Liver (tissue), 9 donors: ENCODE data around the gene PIP4K2A. TPM values are rescaled to one million over a fixed set of nuclear protein-coding genes. Genes with fewer than 3 reads are reported as not detected.

Experiments used
- DNase-seq: peaks from one replicate; pipeline ENCODE4 v3.0.0-alpha.2; 2017; ENCODE audit warnings: low spot score
- H3K27ac ChIP-seq, 2 donors: one replicate each; pipeline ENCODE4 v1.7.0; 2013; ENCODE audit warnings: inconsistent platforms in 2 of 2, low read length in 2 of 2, control low read depth in 1 of 2, low read depth in 1 of 2, mild to moderate bottlenecking in 1 of 2
- H3K27me3 ChIP-seq, 4 donors: one replicate each; pipeline versions ENCODE4 v1.6.1 to v1.7.0; 2013; ENCODE audit warnings: low read length in 3 of 4, inconsistent platforms in 1 of 4, mild to moderate bottlenecking in 1 of 4, moderate library complexity in 1 of 4; ENCODE audit not compliant: control insufficient read depth in 4 of 4, insufficient read depth in 4 of 4
- H3K36me3 ChIP-seq, 4 donors: one replicate each; pipeline versions ENCODE4 v1.6.1 to v1.7.0; 2013; ENCODE audit warnings: low read length in 3 of 4, mild to moderate bottlenecking in 3 of 4, low read depth in 1 of 4, moderate library complexity in 1 of 4; ENCODE audit not compliant: control insufficient read depth in 4 of 4, insufficient read depth in 3 of 4
- H3K4me1 ChIP-seq, 4 donors: one replicate each; pipeline versions ENCODE4 v1.6.1 to v1.7.0; 2013; ENCODE audit warnings: low read length in 3 of 4, mild to moderate bottlenecking in 3 of 4, moderate library complexity in 1 of 4; ENCODE audit not compliant: control insufficient read depth in 4 of 4, insufficient read depth in 4 of 4
- H3K4me3 ChIP-seq, 3 donors: one replicate each; pipeline versions ENCODE4 v1.6.1 to v1.7.0; 2013; ENCODE audit warnings: low read length in 3 of 3, control low read depth in 1 of 3, low read depth in 1 of 3, mild to moderate bottlenecking in 1 of 3
- H3K9ac ChIP-seq, 2 donors: one replicate each; pipeline ENCODE4 v1.7.0; 2013; ENCODE audit warnings: low read length in 2 of 2, mild to moderate bottlenecking in 2 of 2, moderate library complexity in 2 of 2, control low read depth in 1 of 2, low read depth in 1 of 2
- H3K9me3 ChIP-seq, 4 donors: one replicate each; pipeline versions ENCODE4 v1.6.1 to v1.7.0; 2013; ENCODE audit warnings: low read length in 3 of 4; ENCODE audit not compliant: control insufficient read depth in 4 of 4
- EGR1 ChIP-seq, 2 donors: IDR thresholded peaks; 2 replicates each; pipeline ENCODE4 v1.6.1; 2016 to 2018; ENCODE audit warnings: antibody characterized with exemption in 2 of 2, low read depth in 2 of 2
- FOXA1 ChIP-seq: IDR thresholded peaks from 2 replicates; pipeline ENCODE4 v1.6.1; 2016; ENCODE audit warnings: antibody characterized with exemption
- FOXA2 ChIP-seq: IDR thresholded peaks from 2 replicates; pipeline ENCODE4 v1.6.1; 2016; ENCODE audit warnings: antibody characterized with exemption
- GABPA ChIP-seq, 2 donors: IDR thresholded peaks in 1 of 2; conservative IDR thresholded peaks in 1 of 2; 2 replicates each; pipeline ENCODE4 v1.6.1; 2016; ENCODE audit warnings: antibody characterized with exemption in 2 of 2, mild to moderate bottlenecking in 1 of 2, moderate library complexity in 1 of 2
- HNF4A ChIP-seq, 2 donors: conservative IDR thresholded peaks; 2 replicates each; pipeline ENCODE4 v1.6.1; 2016; ENCODE audit warnings: antibody characterized with exemption in 2 of 2, mild to moderate bottlenecking in 2 of 2
- HNF4G ChIP-seq: IDR thresholded peaks from 2 replicates; pipeline ENCODE4 v1.6.1; 2016; ENCODE audit warnings: antibody characterized with exemption
- JUND ChIP-seq, 2 donors: IDR thresholded peaks; 2 replicates each; pipeline ENCODE4 v1.6.1; 2016; ENCODE audit warnings: antibody characterized with exemption in 2 of 2
- NR2F2 ChIP-seq: IDR thresholded peaks from 2 replicates; pipeline ENCODE4 v1.6.1; 2016; ENCODE audit warnings: antibody characterized with exemption
- RAD21 ChIP-seq, 2 donors: IDR thresholded peaks; 2 replicates each; pipeline ENCODE4 v1.6.1; 2016; ENCODE audit warnings: antibody characterized with exemption in 2 of 2, mild to moderate bottlenecking in 2 of 2
- RXRA ChIP-seq, 2 donors: IDR thresholded peaks; 2 replicates each; pipeline ENCODE4 v1.6.1; 2017 to 2018; ENCODE audit warnings: antibody characterized with exemption in 2 of 2, mild to moderate bottlenecking in 1 of 2
- SP1 ChIP-seq: IDR thresholded peaks from 2 replicates; pipeline ENCODE4 v1.6.1; 2018; ENCODE audit warnings: antibody characterized with exemption, mild to moderate bottlenecking
- TAF1 ChIP-seq: conservative IDR thresholded peaks from 2 replicates; pipeline ENCODE4 v1.6.1; 2016; ENCODE audit warnings: antibody characterized with exemption, mild to moderate bottlenecking
- YY1 ChIP-seq: IDR thresholded peaks from 2 replicates; pipeline ENCODE4 v1.6.1; 2016; ENCODE audit warnings: antibody characterized with exemption, mild to moderate bottlenecking
- WGBS: extraction: QIAGEN DNeasy Blood & Tissue Kit; methylation state at CpG from one replicate; pipeline ENCODE4 v1.1.7; 2013; 5-methylcytosine and 5-hydroxymethylcytosine counted together
- polyA plus RNA-seq, 2 donors: library from polyadenylated mRNA; stranded (reverse) in 1 of 2; unstranded in 1 of 2; fragments of 200-250 nt in 1 of 2; fragments of >200 nt in 1 of 2; fragmentation: Nextera tagmentation in 1 of 2; extraction: Ambion mirVana in 1 of 2; gene quantifications; one replicate each; pipeline versions ENCODE4 v1.2.1 to v1.2.3, GENCODE V29; 2013 to 2015
- total RNA-seq, 2 donors: library from RNA; depleted of rRNA; stranded (reverse); fragments of >200 nt; gene quantifications; one replicate each; pipeline ENCODE4 v1.2.3, GENCODE V29; 2014
- TF ChIP-seq, protein P1 (sequence below): IDR thresholded peaks from 2 replicates; pipeline ENCODE4 v1.6.1; 2016; ENCODE audit warnings: antibody characterized with exemption
- TF ChIP-seq, protein P2 (sequence below): fragments of 150-350 bp; IDR thresholded peaks from 2 replicates; pipeline ENCODE4 v1.5.1; 2017; ENCODE audit warnings: improper control_type of control experiment, low read depth, low read length; ENCODE audit not compliant: missing input control
- TF ChIP-seq, protein P3 (sequence below): IDR thresholded peaks from 2 replicates; pipeline ENCODE4 v1.6.1; 2016; ENCODE audit warnings: antibody characterized with exemption
- TF ChIP-seq, protein P4 (sequence below): IDR thresholded peaks from 2 replicates; pipeline ENCODE4 v1.6.1; 2016; ENCODE audit warnings: antibody characterized with exemption, mild to moderate bottlenecking
- TF ChIP-seq, protein P5 (sequence below): IDR thresholded peaks from 2 replicates; pipeline ENCODE4 v1.6.1; 2016; ENCODE audit warnings: antibody characterized with exemption
- donor health status: healthy.
- donor health status: healthy.
- donor health status: healthy.
- donor health status: healthy.
- donor health status: healthy.

The PIP4K2A gene
- total and polyA plus RNA-seq, 4 donors: 6.4 to 53.7 (median 8.6) TPM

DNA sequence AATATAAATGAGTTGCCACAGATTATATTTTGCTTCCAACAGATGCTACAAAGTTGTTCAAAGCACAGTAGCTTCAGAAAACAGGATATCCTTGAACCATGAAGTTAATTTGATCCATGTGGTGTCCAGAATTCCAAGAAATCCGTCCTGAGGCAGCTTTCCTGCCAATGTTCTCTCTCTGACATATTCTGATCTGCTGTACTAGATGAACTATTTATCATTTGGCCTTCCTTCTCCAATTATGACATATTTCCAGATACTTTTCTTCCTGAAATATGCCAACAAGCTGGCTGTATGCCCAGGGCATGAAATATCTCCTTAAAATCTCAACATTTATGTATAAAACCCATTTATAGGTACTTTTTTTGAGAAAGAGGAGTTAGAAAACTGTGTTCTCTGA, 227.9 kb downstream of the PIP4K2A start:
- H3K9me3 ChIP-seq: no peaks in the 10 kb centered on the region
- DNase-seq: no peak
- no peaks in the 10 kb centered on the region for H3K36me3 ChIP-seq
- no peak overlapping the region for H3K4me3 ChIP-seq
- 65% methylated on average over 1 of the region's 1 CpG for WGBS
- no peak overlapping the region for H3K27ac ChIP-seq
- H3K9ac ChIP-seq: no peak overlapping the region
- TF ChIP-seq EGR1 (IDR thresholded peaks at IDR 0.05; ENCODE audit: low read depth in 2 of 2) (no peak), FOXA2 (no peak), TAF1 (no peak), GABPA (IDR thresholded peaks at IDR 0.05 in 1 of 2, conservative IDR thresholded peaks at IDR 0.05 in 1 of 2) (no peak), HNF4A (conservative IDR thresholded peaks at IDR 0.05) (no peak), SP1 (no peak), NR2F2 (no peak), HNF4G (no peak), RXRA (IDR thresholded peaks at IDR 0.05) (no peak), YY1 (no peak), FOXA1 (no peak), RAD21 (IDR thresholded peaks at IDR 0.05) (no peak), JUND (IDR thresholded peaks at IDR 0.05) (no peak)
- TF ChIP-seq, protein P1, sequence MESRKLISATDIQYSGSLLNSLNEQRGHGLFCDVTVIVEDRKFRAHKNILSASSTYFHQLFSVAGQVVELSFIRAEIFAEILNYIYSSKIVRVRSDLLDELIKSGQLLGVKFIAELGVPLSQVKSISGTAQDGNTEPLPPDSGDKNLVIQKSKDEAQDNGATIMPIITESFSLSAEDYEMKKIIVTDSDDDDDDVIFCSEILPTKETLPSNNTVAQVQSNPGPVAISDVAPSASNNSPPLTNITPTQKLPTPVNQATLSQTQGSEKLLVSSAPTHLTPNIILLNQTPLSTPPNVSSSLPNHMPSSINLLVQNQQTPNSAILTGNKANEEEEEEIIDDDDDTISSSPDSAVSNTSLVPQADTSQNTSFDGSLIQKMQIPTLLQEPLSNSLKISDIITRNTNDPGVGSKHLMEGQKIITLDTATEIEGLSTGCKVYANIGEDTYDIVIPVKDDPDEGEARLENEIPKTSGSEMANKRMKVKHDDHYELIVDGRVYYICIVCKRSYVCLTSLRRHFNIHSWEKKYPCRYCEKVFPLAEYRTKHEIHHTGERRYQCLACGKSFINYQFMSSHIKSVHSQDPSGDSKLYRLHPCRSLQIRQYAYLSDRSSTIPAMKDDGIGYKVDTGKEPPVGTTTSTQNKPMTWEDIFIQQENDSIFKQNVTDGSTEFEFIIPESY: no peak
- TF ChIP-seq, protein P2, sequence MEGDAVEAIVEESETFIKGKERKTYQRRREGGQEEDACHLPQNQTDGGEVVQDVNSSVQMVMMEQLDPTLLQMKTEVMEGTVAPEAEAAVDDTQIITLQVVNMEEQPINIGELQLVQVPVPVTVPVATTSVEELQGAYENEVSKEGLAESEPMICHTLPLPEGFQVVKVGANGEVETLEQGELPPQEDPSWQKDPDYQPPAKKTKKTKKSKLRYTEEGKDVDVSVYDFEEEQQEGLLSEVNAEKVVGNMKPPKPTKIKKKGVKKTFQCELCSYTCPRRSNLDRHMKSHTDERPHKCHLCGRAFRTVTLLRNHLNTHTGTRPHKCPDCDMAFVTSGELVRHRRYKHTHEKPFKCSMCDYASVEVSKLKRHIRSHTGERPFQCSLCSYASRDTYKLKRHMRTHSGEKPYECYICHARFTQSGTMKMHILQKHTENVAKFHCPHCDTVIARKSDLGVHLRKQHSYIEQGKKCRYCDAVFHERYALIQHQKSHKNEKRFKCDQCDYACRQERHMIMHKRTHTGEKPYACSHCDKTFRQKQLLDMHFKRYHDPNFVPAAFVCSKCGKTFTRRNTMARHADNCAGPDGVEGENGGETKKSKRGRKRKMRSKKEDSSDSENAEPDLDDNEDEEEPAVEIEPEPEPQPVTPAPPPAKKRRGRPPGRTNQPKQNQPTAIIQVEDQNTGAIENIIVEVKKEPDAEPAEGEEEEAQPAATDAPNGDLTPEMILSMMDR: no peak
- TF ChIP-seq, protein P3, sequence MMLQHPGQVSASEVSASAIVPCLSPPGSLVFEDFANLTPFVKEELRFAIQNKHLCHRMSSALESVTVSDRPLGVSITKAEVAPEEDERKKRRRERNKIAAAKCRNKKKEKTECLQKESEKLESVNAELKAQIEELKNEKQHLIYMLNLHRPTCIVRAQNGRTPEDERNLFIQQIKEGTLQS: no peak
- TF ChIP-seq, protein P4, sequence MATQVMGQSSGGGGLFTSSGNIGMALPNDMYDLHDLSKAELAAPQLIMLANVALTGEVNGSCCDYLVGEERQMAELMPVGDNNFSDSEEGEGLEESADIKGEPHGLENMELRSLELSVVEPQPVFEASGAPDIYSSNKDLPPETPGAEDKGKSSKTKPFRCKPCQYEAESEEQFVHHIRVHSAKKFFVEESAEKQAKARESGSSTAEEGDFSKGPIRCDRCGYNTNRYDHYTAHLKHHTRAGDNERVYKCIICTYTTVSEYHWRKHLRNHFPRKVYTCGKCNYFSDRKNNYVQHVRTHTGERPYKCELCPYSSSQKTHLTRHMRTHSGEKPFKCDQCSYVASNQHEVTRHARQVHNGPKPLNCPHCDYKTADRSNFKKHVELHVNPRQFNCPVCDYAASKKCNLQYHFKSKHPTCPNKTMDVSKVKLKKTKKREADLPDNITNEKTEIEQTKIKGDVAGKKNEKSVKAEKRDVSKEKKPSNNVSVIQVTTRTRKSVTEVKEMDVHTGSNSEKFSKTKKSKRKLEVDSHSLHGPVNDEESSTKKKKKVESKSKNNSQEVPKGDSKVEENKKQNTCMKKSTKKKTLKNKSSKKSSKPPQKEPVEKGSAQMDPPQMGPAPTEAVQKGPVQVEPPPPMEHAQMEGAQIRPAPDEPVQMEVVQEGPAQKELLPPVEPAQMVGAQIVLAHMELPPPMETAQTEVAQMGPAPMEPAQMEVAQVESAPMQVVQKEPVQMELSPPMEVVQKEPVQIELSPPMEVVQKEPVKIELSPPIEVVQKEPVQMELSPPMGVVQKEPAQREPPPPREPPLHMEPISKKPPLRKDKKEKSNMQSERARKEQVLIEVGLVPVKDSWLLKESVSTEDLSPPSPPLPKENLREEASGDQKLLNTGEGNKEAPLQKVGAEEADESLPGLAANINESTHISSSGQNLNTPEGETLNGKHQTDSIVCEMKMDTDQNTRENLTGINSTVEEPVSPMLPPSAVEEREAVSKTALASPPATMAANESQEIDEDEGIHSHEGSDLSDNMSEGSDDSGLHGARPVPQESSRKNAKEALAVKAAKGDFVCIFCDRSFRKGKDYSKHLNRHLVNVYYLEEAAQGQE: no peak
- TF ChIP-seq, protein P5, sequence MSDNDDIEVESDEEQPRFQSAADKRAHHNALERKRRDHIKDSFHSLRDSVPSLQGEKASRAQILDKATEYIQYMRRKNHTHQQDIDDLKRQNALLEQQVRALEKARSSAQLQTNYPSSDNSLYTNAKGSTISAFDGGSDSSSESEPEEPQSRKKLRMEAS: no peak
- H3K27me3 ChIP-seq: no peaks in the 10 kb centered on the region
- H3K4me1 ChIP-seq: no peaks in the 10 kb centered on the region

Other genes starting within 250 kb of the PIP4K2A start
- under 1 TPM in 1 of 2 donors, not detected in 1; 0.05 TPM for gene ARMC3, start 213.5 kb upstream of the PIP4K2A start, total RNA-seq
- not detected for gene ARMC3, start 213.5 kb upstream of the PIP4K2A start, polyA plus RNA-seq